Transverse colon (tissue), 4 donors: ENCODE results near the gene ANAPC5.

Experiments used
- POLR2A ChIP-seq: fragments of 450-650 bp; IDR thresholded peaks from one replicate; pipeline ENCODE4 v1.6.1; 2016; ENCODE audit warnings: antibody characterized with exemption, mild to moderate bottlenecking, moderate library complexity
- POLR2AphosphoS5 ChIP-seq, 3 donors: sonication (generic); formaldehyde crosslinking; IDR thresholded peaks; one replicate each; pipeline ENCODE4 v1.6.1; 2016; ENCODE audit warnings: antibody characterized with exemption in 3 of 3
- TF ChIP-seq, protein P1 (sequence below), 5 experiments: fragments of 200-600 bp in 3 of 5; fragments of 450-650 bp in 2 of 5; sonication (generic) in 3 of 5; IDR thresholded peaks; 1 replicate in 2 of 5; 2 replicates in 3 of 5; pipeline ENCODE4 v1.5.1; 2016 to 2017; ENCODE audit warnings: antibody characterized with exemption in 5 of 5, inconsistent platforms in 3 of 5, mild to moderate bottlenecking in 2 of 5, moderate library complexity in 1 of 5

- TF ChIP-seq POLR2A = no peak
- no peak for TF ChIP-seq POLR2AphosphoS5 (IDR thresholded peaks at IDR 0.05)
- TF ChIP-seq, protein P1, sequence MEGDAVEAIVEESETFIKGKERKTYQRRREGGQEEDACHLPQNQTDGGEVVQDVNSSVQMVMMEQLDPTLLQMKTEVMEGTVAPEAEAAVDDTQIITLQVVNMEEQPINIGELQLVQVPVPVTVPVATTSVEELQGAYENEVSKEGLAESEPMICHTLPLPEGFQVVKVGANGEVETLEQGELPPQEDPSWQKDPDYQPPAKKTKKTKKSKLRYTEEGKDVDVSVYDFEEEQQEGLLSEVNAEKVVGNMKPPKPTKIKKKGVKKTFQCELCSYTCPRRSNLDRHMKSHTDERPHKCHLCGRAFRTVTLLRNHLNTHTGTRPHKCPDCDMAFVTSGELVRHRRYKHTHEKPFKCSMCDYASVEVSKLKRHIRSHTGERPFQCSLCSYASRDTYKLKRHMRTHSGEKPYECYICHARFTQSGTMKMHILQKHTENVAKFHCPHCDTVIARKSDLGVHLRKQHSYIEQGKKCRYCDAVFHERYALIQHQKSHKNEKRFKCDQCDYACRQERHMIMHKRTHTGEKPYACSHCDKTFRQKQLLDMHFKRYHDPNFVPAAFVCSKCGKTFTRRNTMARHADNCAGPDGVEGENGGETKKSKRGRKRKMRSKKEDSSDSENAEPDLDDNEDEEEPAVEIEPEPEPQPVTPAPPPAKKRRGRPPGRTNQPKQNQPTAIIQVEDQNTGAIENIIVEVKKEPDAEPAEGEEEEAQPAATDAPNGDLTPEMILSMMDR (IDR thresholded peaks at IDR 0.05) = no peak
These were observed 72.7 kb downstream of the ANAPC5 start for GRCh38 chr12:121279507-121279915.
